GM21723 (cell line): Measurements from ENCODE around the gene NPAT.
"Not testable (repeated sequence)": the region's sequence is repeated elsewhere in the genome, so short reads cannot be mapped to it uniquely, and the experiment has no call there.

Source experiments
- ATAC-seq: cut with Tn5 transposase; IDR thresholded peaks from one replicate; pipeline ENCODE4 v1.9.1; 2021; ENCODE audit warnings: mild to moderate bottlenecking, moderate library complexity; ENCODE audit not compliant: unreplicated experiment

NPAT gene

GRCh38 chr11:108220721-108221336, 1.6 kb downstream of the NPAT start:
- no peak for ATAC-seq

- ATAC-seq, result no peak
Observed at GRCh38 chr11:108218912-108219783, 3.3 kb downstream of the NPAT start.

- no peak for ATAC-seq
Observed at GRCh38 chr11:108218455-108218854, 4.0 kb downstream of the NPAT start.

DNA sequence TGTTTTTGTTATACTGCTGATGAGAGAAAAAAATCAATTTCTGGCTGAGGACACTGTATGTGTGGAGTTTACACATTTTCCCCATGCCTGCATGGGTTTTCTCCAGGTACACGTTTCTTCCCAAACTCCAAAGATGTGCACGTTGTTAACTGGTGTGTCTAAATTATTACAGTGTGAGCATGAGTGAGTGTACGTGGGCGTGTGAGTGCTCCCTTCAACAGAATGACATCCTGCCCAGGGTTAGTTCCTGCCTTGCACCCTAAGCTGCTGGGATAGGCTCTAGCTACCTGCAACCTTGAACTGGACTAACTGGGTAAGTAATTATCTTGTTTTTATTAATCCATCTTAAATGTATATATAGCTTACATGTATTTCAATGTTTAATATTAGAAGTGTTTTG, 5.5 kb downstream of the NPAT start:
- ATAC-seq, result no peak

DNA sequence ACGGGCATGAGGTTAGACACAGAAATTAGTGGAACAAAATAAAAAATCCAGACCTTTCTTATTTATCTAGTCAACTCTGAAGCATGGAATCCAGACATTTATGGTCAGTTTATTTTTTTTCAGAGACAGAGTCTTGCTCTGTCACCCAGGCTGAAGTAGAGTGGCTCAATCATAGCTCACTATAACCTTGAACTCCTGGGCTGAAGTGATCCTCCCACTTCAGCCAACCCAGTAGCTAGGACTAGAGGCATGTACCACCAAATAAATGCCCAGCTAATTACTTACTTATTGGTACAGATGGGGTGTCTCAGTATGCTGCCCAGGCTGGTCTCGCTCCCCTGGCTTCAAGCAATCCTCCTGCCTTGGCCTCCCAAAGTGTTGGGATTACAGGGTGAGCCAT, 8.7 kb downstream of the NPAT start:
- ATAC-seq, result no peak

GRCh38 chr11:108210441-108210840, 12.0 kb downstream of the NPAT start:
- ATAC-seq, result no peak

- no peak for ATAC-seq
Observed at GRCh38 chr11:108207683-108208060, 14.8 kb downstream of the NPAT start.

- ATAC-seq, result no peak
Observed at GRCh38 chr11:108206969-108207682, 15.3 kb downstream of the NPAT start.

- no peak for ATAC-seq
Observed at GRCh38 chr11:108206171-108206570, 16.3 kb downstream of the NPAT start.

DNA sequence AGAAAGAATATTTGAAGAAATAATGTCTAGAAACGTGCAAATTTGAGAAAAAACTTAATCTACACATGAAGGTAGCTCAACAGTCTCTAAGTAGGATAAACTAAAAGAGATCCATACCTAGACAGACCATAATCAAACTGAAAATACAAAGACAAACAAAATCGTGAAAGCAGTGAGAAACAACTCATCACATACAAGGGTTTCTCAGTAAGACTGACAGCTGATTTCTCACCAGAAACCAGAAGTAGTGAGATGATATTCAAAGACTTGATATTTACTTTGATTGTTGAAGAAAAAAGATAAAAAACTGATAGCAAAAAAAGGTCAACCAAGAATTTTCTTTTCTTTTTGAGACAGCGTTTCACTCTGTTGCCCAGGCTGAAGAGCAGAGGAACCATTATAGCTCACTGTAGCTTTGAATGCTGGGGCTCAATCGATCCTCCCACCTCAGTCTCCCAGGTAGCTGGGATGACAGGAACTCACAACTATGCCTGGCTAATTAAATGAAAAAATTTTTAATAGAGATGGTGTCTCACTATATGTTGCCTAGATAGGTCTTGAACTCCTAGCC, 17.4 kb downstream of the NPAT start:
- no peak for ATAC-seq

DNA sequence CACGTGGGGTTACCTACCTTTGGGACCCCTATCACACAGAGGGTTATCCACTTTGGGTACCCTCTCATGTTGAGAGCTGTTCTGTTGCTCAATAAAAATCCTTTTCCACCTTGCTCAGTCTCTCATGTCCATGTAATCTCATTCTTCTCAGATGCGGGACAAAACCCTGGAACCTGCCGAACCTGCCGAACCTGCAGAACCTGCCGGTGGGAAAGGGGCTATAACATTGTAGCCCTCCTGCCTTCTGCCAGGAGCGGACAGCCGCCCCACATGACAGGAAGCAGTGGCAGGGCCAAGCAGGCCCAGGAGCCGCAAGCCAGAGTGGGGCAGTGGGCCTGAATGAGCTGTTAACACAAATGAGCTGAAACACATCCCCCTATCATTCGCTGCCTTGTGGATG, 18.1 kb downstream of the NPAT start:
- no peak for ATAC-seq

DNA sequence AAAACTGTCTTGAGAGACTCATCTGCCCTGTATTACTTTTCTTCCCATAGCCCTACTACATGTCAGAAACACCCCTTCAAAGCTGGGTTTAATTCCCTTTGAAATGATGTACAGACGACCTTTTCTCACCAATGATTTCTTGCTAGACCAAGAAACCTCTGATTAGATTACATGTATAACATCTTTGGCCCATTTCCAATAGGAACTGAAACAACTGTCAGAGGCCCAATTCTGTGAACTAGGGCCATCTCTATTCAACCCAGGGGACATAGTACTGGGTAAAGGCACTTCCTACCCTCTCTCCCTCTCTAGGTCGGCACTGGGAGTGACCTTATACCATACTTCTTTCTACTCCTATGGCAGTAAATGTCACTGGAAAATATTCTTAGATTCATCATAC, 19.4 kb downstream of the NPAT start:
- no peak for ATAC-seq

DNA sequence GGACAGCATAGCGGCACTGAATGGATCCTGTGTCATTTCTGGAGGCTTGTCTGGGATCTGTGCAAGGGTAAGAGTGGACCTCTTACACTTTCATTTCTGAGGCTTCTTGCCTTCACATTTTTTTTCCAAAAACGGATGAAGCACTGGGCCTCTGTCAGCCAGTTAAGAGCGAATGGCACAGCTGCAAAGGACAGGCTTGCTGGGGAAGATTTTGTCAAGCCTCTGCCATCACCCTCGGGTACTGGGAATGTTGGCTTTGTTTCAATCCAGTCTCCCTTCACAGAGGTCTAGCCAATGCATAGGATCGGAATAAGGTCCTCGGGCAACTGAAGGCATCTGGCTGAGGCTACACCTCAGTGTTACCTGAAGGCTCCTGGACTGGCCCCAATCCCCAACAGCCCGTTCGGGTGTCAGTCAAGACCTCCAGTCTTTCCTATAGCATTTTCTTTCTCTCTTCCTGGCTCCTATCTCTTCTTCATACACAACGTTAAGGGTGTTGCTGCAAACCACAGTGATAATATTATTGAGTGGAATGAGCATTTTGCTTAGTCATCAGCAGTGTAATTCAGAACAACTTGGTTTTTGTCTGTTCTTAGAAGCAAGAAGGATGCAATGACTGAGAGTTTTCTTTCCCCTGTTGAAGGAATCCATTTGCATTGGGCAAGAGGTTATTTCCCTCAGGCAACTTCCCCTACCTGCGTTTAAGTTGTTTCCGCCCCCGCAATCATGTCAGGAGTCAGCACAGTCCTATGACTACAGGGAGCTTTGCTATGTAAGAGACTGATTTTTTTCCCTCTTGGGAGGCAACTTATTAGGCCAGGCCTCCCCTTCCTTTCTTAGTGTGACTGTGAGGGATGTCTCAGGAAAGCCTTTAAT, 22.8 kb downstream of the NPAT start:
- ATAC-seq, result peak; percentile 84

DNA sequence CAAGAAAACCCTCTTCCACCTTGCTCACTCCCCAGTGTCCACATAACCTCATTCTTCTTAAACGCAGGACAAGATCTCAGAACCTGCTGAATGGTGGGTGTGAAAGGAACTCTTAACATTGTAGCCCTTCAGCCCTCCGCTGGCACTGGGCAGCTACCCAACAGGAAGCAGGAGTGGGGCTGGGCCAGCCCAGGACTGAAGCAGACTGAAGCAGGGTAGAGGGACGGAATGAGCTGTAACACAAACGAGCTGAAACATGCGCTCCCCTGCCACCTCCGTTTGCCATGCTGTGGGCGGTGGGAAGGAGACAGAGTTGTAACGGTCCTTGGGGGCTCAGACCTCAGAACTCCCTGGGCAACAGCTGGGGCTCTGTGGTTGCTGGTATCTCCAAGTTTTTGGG, 23.6 kb downstream of the NPAT start:
- no peak for ATAC-seq

DNA sequence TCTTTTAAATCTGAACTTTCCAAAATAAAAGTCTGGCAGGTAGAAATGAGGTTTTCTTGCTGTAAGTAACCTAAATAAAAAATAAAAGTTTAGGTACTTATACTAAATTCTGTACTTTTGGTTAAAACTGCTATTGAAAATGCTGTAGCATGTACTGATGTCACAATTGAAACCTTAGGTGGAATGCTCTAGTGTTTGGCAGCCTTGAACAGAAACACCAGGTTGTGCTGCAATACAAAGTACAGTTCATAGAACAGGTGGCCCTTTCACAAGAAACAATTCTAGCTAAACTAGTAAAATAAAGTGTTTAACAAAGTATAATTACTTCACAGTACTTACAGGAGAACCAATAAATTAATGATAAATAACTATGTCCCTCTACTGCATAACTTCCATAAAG, 25.1 kb downstream of the NPAT start:
- peak; percentile 46 for ATAC-seq

DNA sequence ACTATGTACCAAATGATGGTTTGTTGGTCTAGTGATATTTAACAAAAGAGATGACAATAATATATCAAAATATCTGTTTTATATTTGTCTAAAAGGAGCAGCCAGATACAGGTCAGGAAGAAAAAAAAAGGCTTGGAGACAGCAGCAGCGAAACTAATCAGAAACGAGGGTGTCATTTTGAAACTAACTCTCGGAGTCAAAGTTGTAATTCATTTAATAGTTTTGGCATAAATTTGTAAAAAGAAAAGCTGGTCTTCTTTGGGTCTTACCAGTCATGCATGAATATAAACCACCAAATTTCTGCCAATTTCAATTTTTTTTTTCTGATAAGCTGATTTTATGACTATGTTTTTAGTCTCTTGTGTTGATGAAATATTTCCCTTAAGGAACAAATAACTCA, 25.5 kb downstream of the NPAT start:
- peak; percentile 33 for ATAC-seq

GRCh38 chr11:108193725-108194124, 28.7 kb downstream of the NPAT start:
- no peak for ATAC-seq

DNA sequence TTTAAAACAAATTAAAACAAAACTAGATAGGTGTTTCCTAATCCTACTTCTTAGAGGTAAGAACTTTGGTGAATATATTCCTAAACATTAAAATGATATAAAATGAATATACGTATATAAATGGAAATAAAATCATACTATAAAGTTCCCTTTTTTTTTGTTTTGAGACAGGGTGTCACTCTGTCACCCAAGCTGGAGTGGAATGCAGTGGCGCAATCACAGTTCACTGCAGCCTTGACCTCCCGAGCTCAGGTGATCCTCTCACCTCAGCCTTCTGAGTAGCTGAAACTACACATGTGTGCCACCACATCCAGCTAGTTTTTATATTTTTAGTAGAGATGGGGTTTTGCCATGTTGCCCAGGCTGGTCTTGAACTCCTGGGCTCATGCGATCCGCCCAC, 44.9 kb downstream of the NPAT start:
- ATAC-seq, result no peak

- no peak for ATAC-seq
Observed at GRCh38 chr11:108170184-108170583, 52.3 kb downstream of the NPAT start.

DNA sequence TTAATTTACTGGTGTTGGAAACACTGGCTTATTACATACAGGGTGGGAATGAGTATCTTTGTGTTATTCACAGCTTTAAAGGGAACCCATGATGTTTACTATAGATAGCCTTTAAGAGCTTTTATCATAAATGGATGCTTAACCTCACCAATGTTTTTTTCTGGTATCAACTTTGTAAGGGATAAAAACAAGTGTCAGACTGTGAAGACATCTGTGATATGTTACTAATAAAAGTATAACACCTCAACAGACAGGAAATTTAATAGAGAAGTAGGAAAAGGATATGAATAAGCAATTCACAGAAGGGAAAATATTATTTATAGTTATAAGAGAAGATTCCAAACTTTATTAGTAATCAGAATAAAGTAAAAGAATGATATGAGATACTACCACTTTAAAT, 54.8 kb downstream of the NPAT start:
- no peak for ATAC-seq

DNA sequence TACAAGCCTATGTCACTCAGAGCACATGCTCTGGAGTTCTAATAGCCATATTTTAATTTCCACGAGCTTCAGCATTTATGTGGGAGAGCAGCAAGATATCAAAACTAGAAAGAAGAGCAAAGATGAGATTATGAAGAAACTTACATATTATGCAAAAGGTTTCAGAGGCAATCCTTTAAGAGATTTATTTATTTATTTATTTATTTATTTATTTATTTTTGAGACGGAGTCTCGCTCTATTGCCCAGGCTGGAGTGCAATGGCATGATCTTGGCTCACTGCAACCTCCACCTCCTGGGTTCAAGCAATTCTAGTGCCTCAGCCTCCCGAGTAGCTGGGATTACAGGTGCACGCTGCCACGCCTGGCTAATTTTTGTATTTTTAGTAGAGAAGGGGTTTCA, 59.6 kb downstream of the NPAT start:
- not testable (repeated sequence) for ATAC-seq
